ENCODE measurements around the gene CDPF1. TPM values are rescaled to one million over a fixed set of nuclear protein-coding genes. Genes with fewer than 3 reads are reported as not detected.
"Not testable (repeated sequence)": the region's sequence is repeated elsewhere in the genome, so short reads cannot be mapped to it uniquely, and the experiment has no call there.

Gene CDPF1
- total and polyA plus RNA-seq, 4 donors, result 8.9 to 17.2 (median 12.4) TPM

DNA sequence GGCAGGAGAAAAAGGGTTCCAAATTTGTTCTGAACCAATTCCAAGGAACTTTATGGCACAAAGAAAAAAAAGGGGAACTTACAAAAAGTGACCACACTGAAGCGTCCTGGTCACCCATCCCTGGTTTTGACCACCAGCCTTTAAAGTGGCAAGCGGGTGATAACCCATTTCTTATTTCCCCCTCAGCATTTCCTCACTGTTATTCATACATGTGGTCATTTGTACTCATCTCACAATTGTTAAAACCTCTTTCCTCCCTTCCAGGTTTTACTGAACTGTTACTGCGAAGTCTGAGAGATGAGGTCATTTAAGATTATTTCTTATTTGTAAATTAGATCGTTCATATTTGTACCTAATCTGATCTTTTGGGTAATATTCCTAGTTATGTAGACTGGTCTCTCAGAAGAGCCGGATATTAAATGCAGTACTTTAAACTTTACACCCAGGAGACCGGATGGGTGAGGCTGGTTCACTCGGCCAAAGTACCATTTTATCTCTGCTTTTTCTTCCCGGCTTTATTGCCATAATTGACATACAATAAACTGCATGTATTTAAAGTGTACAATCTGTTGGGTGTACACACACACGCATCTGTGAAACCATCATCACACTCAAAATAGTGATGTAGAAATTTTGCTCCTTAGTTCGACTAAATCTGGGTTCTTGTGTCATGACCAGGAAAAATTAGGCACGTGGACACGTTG lies 47.0 kb downstream of the CDPF1 start:
- Histone ChIP-seq H3K27ac (ENCODE audit: low read depth in 1 of 2, low read length in 1 of 2) (no peak overlapping the region), H3K9ac (ENCODE audit: insufficient read depth in 1 of 2, low read length in 2 of 2) (no peak overlapping the region), H3K36me3 (ENCODE audit: control insufficient read depth in 4 of 4, insufficient read depth in 4 of 4, low read length in 4 of 4) (peaks cover 13 to 28% (median 21%) of the 10 kb centered on the region in 4 donors), H3K4me1 (ENCODE audit: control insufficient read depth in 5 of 5, insufficient read depth in 5 of 5, low read length in 5 of 5) (no peaks in the 10 kb centered on the region), H3K9me3 (ENCODE audit: control insufficient read depth in 4 of 4, insufficient read depth in 3 of 4, low read length in 3 of 4) (no peaks in the 10 kb centered on the region), H3K4me3 (no peak overlapping the region), H3K27me3 (ENCODE audit: control insufficient read depth in 3 of 3, insufficient read depth in 3 of 3, low read length in 2 of 3) (no peaks in the 10 kb centered on the region)
- WGBS, 2 donors, result 87 to 90% methylated on average over 12 of the region's 12 CpGs
- no peak for TF ChIP-seq CTCF (IDR thresholded peaks at IDR 0.05; ENCODE audit: control extremely low read depth, extremely low read depth)
- DNase-seq (no peak), ATAC-seq (ENCODE audit: insufficient read depth, low FRiP score) (no peak)

DNA sequence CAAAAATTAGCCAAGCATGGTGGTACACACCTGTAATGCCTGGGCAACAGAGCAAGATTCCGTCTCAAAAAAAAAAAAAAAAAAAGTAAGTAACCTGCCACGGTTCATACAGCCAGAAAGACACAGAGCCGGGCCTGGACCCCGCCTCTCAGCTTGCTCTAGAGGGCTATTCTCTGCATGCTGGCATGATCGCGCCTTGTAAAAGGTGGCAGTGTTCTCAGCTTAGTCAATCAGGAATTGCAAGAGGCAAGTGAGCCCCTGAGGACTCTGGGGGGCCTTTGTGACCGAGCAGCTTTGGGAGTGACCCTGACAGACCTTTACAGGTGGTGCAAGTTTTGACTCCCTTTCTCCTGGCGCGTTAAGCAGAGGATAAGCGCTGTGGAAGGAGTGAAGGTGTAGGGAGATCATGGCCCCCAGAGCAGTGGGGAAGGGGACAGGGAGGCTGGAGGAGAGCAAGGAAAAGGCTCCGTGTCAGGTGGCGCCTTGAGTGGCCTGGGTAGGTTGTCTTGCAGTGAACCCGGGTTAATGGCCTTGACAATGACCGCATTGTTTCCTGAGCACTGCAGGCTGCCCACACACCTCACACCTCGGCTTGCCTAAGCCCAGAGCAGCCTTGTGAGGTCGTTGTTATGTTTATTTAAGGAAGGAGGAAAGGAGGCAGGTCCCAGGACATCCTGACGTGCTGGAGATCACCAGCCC lies 48.9 kb downstream of the CDPF1 start:
- H3K27me3 ChIP-seq (ENCODE audit: control insufficient read depth in 3 of 3, insufficient read depth in 3 of 3, low read length in 2 of 3), result no peaks in the 10 kb centered on the region
- H3K4me3 ChIP-seq, result no peak overlapping the region
- no peak for TF ChIP-seq CTCF (IDR thresholded peaks at IDR 0.05; ENCODE audit: control extremely low read depth, extremely low read depth)
- peaks cover 7 to 25% (median 18%) of the 10 kb centered on the region in 4 donors for H3K36me3 ChIP-seq (ENCODE audit: control insufficient read depth in 4 of 4, insufficient read depth in 4 of 4, low read length in 4 of 4)
- ATAC-seq (ENCODE audit: insufficient read depth, low FRiP score) (no peak), DNase-seq (peak; percentile 13 to 48 (median 40))
- no peak overlapping the region for H3K9ac ChIP-seq (ENCODE audit: insufficient read depth in 1 of 2, low read length in 2 of 2)
- WGBS, 2 donors, result 75 to 81% methylated on average over 17 of the region's 17 CpGs
- peaks cover 0 to 3% (median 0%) of the 10 kb centered on the region in 5 donors for H3K4me1 ChIP-seq (ENCODE audit: control insufficient read depth in 5 of 5, insufficient read depth in 5 of 5, low read length in 5 of 5)
- H3K27ac ChIP-seq (ENCODE audit: low read depth in 1 of 2, low read length in 1 of 2), result no peak overlapping the region
- H3K9me3 ChIP-seq (ENCODE audit: control insufficient read depth in 4 of 4, insufficient read depth in 3 of 4, low read length in 3 of 4), result no peaks in the 10 kb centered on the region

- not testable (repeated sequence) for DNase-seq
- 94 to 95% methylated on average over 18 of the region's 18 CpGs for WGBS, 2 donors
Measured at GRCh38 chr22:46198806-46199205, 51.3 kb downstream of the CDPF1 start.

GRCh38 chr22:46198274-46198673 lies 51.8 kb downstream of the CDPF1 start:
- Histone ChIP-seq H3K36me3 (ENCODE audit: control insufficient read depth in 4 of 4, insufficient read depth in 4 of 4, low read length in 4 of 4) (peaks cover 5 to 15% (median 9%) of the 10 kb centered on the region in 4 donors), H3K9me3 (ENCODE audit: control insufficient read depth in 4 of 4, insufficient read depth in 3 of 4, low read length in 3 of 4) (no peaks in the 10 kb centered on the region), H3K4me3 (no peak overlapping the region), H3K27me3 (ENCODE audit: control insufficient read depth in 3 of 3, insufficient read depth in 3 of 3, low read length in 2 of 3) (no peaks in the 10 kb centered on the region), H3K27ac (ENCODE audit: low read depth in 1 of 2, low read length in 1 of 2) (no peak overlapping the region), H3K9ac (ENCODE audit: insufficient read depth in 1 of 2, low read length in 2 of 2) (no peak overlapping the region), H3K4me1 (ENCODE audit: control insufficient read depth in 5 of 5, insufficient read depth in 5 of 5, low read length in 5 of 5) (peaks cover 0 to 3% (median 0%) of the 10 kb centered on the region in 5 donors)
- WGBS, 2 donors, result 83 to 88% methylated on average over 18 of the region's 18 CpGs
- ATAC-seq (ENCODE audit: insufficient read depth, low FRiP score) (no peak), DNase-seq (peak; percentile 23 to 62 (median 40))
- no peak for TF ChIP-seq CTCF (IDR thresholded peaks at IDR 0.05; ENCODE audit: control extremely low read depth, extremely low read depth)

More at GRCh38 chr22:46198806-46199205, 51.3 kb downstream of the CDPF1 start:
- H3K4me3 ChIP-seq; H3K27me3 ChIP-seq (ENCODE audit: control insufficient read depth in 3 of 3, insufficient read depth in 3 of 3, low read length in 2 of 3); H3K9me3 ChIP-seq (ENCODE audit: control insufficient read depth in 4 of 4, insufficient read depth in 3 of 4, low read length in 3 of 4); H3K4me1 ChIP-seq (ENCODE audit: control insufficient read depth in 5 of 5, insufficient read depth in 5 of 5, low read length in 5 of 5); H3K9ac ChIP-seq (ENCODE audit: insufficient read depth in 1 of 2, low read length in 2 of 2); ATAC-seq (ENCODE audit: insufficient read depth, low FRiP score); H3K27ac ChIP-seq (ENCODE audit: low read depth in 1 of 2, low read length in 1 of 2): not testable (repeated sequence)
- H3K36me3 ChIP-seq (ENCODE audit: control insufficient read depth in 4 of 4, insufficient read depth in 4 of 4, low read length in 4 of 4), result peaks cover 7 to 20% (median 11%) of the 10 kb centered on the region in 4 donors
